PFSK-1 (cell line): Measurements from ENCODE around the gene PCSK6.

Experiments used
- POLR2AphosphoS5 ChIP-seq: IDR thresholded peaks from 2 replicates; pipeline ENCODE4 v1.6.1; 2012; ENCODE audit warnings: low read depth, mild to moderate bottlenecking, control low read depth, low read length, moderate library complexity
- SIN3A ChIP-seq: IDR thresholded peaks from 2 replicates; pipeline ENCODE4 v1.6.1; 2012; ENCODE audit warnings: mild to moderate bottlenecking, low read length, moderate library complexity, borderline replicate concordance; ENCODE audit not compliant: insufficient read depth
- TAF1 ChIP-seq: IDR thresholded peaks from 2 replicates; pipeline ENCODE4 v1.6.1; 2012; ENCODE audit warnings: low read length, control low read depth, borderline replicate concordance; ENCODE audit not compliant: insufficient read depth
- TF ChIP-seq, protein P1 (sequence below), 2 experiments: IDR thresholded peaks; 2 replicates each; pipeline versions ENCODE4 v1.6.1 to v1.8.0; 2011 to 2012; ENCODE audit warnings: low read depth in 2 of 2, low read length in 2 of 2, control low read depth in 1 of 2, inconsistent platforms in 1 of 2, mild to moderate bottlenecking in 1 of 2, moderate library complexity in 1 of 2; ENCODE audit not compliant: insufficient read depth in 1 of 2

GRCh38 chr15:101378171-101378755 lies 111.2 kb downstream of the PCSK6 start:
- TF ChIP-seq SIN3A (no peak), POLR2AphosphoS5 (no peak), TAF1 (no peak)
- TF ChIP-seq, protein P1, sequence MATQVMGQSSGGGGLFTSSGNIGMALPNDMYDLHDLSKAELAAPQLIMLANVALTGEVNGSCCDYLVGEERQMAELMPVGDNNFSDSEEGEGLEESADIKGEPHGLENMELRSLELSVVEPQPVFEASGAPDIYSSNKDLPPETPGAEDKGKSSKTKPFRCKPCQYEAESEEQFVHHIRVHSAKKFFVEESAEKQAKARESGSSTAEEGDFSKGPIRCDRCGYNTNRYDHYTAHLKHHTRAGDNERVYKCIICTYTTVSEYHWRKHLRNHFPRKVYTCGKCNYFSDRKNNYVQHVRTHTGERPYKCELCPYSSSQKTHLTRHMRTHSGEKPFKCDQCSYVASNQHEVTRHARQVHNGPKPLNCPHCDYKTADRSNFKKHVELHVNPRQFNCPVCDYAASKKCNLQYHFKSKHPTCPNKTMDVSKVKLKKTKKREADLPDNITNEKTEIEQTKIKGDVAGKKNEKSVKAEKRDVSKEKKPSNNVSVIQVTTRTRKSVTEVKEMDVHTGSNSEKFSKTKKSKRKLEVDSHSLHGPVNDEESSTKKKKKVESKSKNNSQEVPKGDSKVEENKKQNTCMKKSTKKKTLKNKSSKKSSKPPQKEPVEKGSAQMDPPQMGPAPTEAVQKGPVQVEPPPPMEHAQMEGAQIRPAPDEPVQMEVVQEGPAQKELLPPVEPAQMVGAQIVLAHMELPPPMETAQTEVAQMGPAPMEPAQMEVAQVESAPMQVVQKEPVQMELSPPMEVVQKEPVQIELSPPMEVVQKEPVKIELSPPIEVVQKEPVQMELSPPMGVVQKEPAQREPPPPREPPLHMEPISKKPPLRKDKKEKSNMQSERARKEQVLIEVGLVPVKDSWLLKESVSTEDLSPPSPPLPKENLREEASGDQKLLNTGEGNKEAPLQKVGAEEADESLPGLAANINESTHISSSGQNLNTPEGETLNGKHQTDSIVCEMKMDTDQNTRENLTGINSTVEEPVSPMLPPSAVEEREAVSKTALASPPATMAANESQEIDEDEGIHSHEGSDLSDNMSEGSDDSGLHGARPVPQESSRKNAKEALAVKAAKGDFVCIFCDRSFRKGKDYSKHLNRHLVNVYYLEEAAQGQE (IDR thresholded peaks at IDR 0.05; ENCODE audit: insufficient read depth in 1 of 2, low read depth in 2 of 2, low read length in 2 of 2), result no peak
